GM20000 (cell line): ENCODE results near the gene SEC22C.

ENCODE experiments used
- DNase-seq: peaks from one replicate; pipeline ENCODE4 v3.0.0; 2012; ENCODE audit warnings: low spot score
- TF ChIP-seq, protein P1 (sequence below): IDR thresholded peaks from 2 replicates; pipeline ENCODE4 v1.5.1; 2012; ENCODE audit warnings: mild to moderate bottlenecking, control low read depth; ENCODE audit errors: extremely low read depth, missing control alignments

SEC22C gene

GRCh38 chr3:42556089-42556632, 25.6 kb downstream of the SEC22C start:
- TF ChIP-seq, protein P1, sequence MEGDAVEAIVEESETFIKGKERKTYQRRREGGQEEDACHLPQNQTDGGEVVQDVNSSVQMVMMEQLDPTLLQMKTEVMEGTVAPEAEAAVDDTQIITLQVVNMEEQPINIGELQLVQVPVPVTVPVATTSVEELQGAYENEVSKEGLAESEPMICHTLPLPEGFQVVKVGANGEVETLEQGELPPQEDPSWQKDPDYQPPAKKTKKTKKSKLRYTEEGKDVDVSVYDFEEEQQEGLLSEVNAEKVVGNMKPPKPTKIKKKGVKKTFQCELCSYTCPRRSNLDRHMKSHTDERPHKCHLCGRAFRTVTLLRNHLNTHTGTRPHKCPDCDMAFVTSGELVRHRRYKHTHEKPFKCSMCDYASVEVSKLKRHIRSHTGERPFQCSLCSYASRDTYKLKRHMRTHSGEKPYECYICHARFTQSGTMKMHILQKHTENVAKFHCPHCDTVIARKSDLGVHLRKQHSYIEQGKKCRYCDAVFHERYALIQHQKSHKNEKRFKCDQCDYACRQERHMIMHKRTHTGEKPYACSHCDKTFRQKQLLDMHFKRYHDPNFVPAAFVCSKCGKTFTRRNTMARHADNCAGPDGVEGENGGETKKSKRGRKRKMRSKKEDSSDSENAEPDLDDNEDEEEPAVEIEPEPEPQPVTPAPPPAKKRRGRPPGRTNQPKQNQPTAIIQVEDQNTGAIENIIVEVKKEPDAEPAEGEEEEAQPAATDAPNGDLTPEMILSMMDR = no peak
- DNase-seq = no peak

DNA sequence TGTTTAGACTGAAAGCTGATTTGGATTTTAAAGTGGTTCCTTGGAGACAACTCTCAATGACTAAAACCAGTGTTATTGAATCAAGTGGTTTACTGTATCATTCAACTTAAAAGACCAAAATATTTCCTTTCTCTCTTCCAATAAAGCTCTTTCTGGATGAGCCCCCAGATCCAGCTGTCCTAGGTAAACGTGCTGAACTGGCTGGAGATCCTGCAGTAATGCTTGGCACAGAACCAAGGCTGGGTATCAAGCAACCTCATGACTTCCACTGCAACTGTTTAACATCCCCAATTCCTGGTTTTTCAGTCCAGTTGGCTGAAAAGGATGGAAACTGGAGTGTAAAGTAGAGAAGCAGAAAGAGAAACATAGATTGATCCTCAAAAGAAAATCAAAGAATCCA, 28.9 kb downstream of the SEC22C start:
- DNase-seq = no peak
- TF ChIP-seq, protein P1 = no peak

- TF ChIP-seq, protein P1 = no peak
- no peak for DNase-seq
Measured at GRCh38 chr3:42550250-42550649, 31.5 kb downstream of the SEC22C start.

DNA sequence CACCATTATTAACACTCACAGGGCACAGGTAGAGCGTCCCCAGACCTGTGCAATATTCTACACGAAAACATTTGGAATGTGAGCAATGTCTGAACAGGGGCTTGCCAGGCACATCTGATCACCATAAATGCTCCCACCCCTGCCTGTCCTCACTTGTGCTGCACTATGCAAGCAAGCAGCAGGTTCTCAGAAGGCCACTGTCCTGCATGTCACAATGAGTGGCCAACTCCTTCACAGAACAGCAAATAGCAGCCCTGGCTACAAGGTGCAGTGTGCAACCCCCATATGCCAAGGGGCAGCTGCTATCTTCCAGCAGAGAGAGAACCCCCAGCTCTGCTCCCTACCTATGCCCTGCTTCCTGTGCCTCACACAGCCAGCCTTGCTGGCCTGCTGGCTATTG, 32.6 kb downstream of the SEC22C start:
- no peak for DNase-seq
- TF ChIP-seq, protein P1 = no peak

DNA sequence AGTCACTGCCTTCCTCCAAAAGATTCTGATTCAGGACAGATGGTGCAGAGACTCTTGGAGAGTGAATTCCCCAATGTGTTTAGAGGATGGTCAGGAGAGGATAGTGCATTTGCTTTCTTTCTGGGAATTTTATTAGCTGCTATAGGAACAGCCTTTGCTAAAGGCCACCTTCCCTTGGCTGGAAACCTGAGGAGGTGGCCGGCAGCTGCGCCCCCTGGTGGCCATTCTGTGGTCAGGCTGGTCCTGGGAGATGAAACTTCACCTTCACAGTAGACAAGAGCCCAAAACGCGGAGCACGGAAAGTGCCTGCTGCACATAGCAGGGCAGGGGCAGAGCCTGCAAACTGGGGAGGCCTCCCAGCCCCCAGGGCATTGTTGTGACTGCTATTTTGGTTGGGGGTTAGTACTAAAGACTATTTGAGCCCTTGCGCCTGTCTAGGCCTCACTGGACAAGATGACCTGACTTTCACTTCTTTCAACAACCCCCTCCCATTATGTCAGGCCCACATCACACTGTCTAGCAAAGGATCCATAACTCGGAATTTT, 34.3 kb downstream of the SEC22C start:
- TF ChIP-seq, protein P1 = peak; percentile 92
- peak; percentile 74 for DNase-seq

- TF ChIP-seq, protein P1 = no peak
- no peak for DNase-seq
Measured at GRCh38 chr3:42546691-42547213, 35.0 kb downstream of the SEC22C start.

DNA sequence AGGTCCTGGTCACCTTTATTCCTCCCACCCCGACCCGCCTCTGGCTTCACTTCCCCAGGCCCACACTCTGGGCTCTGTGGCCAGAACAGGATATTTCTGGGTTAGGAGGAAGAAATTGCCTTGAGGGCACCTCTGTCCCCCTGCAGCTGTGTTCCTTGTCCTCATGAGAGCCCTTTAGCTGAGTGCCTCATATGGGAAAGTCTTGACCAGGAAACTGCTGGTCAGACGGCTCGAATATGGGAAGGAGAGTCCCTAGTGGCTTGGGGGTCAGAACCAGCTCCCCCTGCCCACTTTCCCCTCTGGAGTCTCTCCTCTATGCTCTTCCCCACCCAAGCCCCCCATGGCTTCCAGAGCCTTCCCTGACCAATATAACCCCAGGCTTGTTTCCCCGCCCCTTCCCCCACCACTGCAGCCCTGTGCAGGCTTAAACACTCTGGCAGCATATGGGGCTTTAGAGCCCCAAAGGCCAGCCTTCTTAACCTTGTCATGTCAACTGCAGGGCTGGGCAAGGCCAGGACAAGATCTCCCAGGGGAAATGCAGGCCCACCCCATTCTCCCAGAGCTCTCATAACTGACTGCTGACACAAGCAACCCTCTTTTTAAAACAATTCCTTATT, 36.4 kb downstream of the SEC22C start:
- TF ChIP-seq, protein P1 = no peak
- DNase-seq = no peak
